ENCODE measurements around the gene LPCAT3.

DNA sequence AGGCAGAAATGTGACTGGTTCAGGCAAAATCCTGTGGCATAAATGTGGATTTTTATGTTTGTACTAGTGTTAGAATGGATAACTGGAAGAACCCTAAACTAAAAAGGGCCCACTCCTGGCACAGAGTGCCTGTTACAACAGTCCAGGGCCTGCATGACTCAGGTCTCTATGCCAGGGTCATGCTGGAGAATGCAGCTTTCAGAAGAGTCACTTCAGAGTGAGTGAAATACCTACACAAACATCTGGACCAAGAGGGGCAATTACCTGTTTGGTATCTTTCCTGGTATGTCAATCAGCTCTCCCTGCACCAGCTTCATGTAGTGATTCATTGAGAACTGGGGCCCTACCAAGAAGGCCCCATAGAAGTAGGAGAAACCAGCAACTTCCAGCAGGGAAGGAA, 37.5 kb downstream of the LPCAT3 start:
- TF ChIP-seq, protein P1, sequence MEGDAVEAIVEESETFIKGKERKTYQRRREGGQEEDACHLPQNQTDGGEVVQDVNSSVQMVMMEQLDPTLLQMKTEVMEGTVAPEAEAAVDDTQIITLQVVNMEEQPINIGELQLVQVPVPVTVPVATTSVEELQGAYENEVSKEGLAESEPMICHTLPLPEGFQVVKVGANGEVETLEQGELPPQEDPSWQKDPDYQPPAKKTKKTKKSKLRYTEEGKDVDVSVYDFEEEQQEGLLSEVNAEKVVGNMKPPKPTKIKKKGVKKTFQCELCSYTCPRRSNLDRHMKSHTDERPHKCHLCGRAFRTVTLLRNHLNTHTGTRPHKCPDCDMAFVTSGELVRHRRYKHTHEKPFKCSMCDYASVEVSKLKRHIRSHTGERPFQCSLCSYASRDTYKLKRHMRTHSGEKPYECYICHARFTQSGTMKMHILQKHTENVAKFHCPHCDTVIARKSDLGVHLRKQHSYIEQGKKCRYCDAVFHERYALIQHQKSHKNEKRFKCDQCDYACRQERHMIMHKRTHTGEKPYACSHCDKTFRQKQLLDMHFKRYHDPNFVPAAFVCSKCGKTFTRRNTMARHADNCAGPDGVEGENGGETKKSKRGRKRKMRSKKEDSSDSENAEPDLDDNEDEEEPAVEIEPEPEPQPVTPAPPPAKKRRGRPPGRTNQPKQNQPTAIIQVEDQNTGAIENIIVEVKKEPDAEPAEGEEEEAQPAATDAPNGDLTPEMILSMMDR (IDR thresholded peaks at IDR 0.05): no peak
- no peak for TF ChIP-seq POLR2AphosphoS5 (IDR thresholded peaks at IDR 0.05)
- no peak for TF ChIP-seq EP300 (IDR thresholded peaks at IDR 0.05)

All from stomach (tissue), 4 donors.